HepG2 (cell line): ENCODE measurements around the gene CEBPB. TPM values are rescaled to one million over a fixed set of nuclear protein-coding genes. Genes with fewer than 3 reads are reported as not detected.

Experiments used
- CC2D1A ChIP-seq: sonication (generic); formaldehyde crosslinking; IDR thresholded peaks from 2 replicates; pipeline ENCODE4 v1.8.1; 2023; ENCODE audit warnings: mild to moderate bottlenecking, missing genetic modification reagents
- HDAC1 ChIP-seq: sonication (generic); formaldehyde crosslinking; IDR thresholded peaks from 2 replicates; pipeline ENCODE4 v1.5.1; 2020; ENCODE audit warnings: mild to moderate bottlenecking, missing genetic modification reagents
- ZNF496 ChIP-seq: sonication (generic); formaldehyde crosslinking; IDR thresholded peaks from 2 replicates; pipeline ENCODE4 v1.8.1; 2023; ENCODE audit warnings: mild to moderate bottlenecking, moderate library complexity, missing genetic modification reagents; ENCODE audit not compliant: insufficient replicate concordance
- ZNF567 ChIP-seq: sonication (generic); formaldehyde crosslinking; IDR thresholded peaks from 2 replicates; pipeline ENCODE4 v1.8.1; 2023; ENCODE audit warnings: mild to moderate bottlenecking, missing genetic modification reagents, borderline replicate concordance
- ZNF644 ChIP-seq: IDR thresholded peaks from 2 replicates; pipeline ENCODE4 v1.6.1; 2016; ENCODE audit warnings: low read depth
- ZSCAN21 ChIP-seq: sonication (generic); formaldehyde crosslinking; IDR thresholded peaks from 2 replicates; pipeline ENCODE4 v1.8.0; 2022; ENCODE audit warnings: mild to moderate bottlenecking, missing genetic modification reagents, moderate library complexity, borderline replicate concordance
- polyA plus RNA-seq, 8 experiments: library from polyadenylated mRNA; depleted of rRNA in 3 of 8; stranded (reverse) in 7 of 8; unstranded in 1 of 8; fragments of >200 nt; fragmentation: Illumina TruSeq in 4 of 8; extraction: Trizol in 4 of 8; gene quantifications; 2 replicates each; pipeline versions ENCODE4 v1.2.1 to v1.2.3, GENCODE V29; 2011 to 2016; ENCODE audit warnings: low read depth in 4 of 8, missing spikeins in 1 of 8, mixed read lengths in 1 of 8; ENCODE audit not compliant: insufficient read depth in 1 of 8
- total RNA-seq, 5 experiments: library from RNA; depleted of rRNA; stranded (reverse); fragments of >200 nt; fragmentation: Illumina TruSeq; extraction: Trizol; gene quantifications; 2 replicates each; pipeline ENCODE4 v1.2.3, GENCODE V29; 2016; ENCODE audit warnings: low read depth in 1 of 5
- TF ChIP-seq, protein P1 (sequence below): sonication (generic); formaldehyde crosslinking; IDR thresholded peaks from 2 replicates; pipeline ENCODE4 v1.8.0; 2022; ENCODE audit warnings: missing genetic modification reagents, mild to moderate bottlenecking, moderate library complexity, borderline replicate concordance
- TF ChIP-seq, protein P2 (sequence below), 2 experiments: sonication (generic) in 1 of 2; formaldehyde crosslinking in 1 of 2; IDR thresholded peaks; 2 replicates each; pipeline versions ENCODE4 v1.6.1 to v1.9.0; 2014 to 2022; ENCODE audit warnings: antibody characterized with exemption in 1 of 2, borderline replicate concordance in 1 of 2, inconsistent platforms in 1 of 2, low read depth in 1 of 2, missing genetic modification reagents in 1 of 2
- TF ChIP-seq, protein P3 (sequence below): IDR thresholded peaks from 2 replicates; pipeline ENCODE4 v1.6.1; 2016; ENCODE audit warnings: low read depth, missing genetic modification reagents, missing compliant biosample characterization
- TF ChIP-seq, protein P4 (sequence below): sonication (generic); formaldehyde crosslinking; IDR thresholded peaks from 2 replicates; pipeline ENCODE4 v1.5.1; 2020; ENCODE audit warnings: missing genetic modification reagents, mild to moderate bottlenecking, borderline replicate concordance

Gene CEBPB
- total and polyA plus RNA-seq, 2 of the 13 experiments (the other 11 are each of a cell fraction or from before 2014, with no cell fraction given) = 18.5 to 28.2 TPM

DNA sequence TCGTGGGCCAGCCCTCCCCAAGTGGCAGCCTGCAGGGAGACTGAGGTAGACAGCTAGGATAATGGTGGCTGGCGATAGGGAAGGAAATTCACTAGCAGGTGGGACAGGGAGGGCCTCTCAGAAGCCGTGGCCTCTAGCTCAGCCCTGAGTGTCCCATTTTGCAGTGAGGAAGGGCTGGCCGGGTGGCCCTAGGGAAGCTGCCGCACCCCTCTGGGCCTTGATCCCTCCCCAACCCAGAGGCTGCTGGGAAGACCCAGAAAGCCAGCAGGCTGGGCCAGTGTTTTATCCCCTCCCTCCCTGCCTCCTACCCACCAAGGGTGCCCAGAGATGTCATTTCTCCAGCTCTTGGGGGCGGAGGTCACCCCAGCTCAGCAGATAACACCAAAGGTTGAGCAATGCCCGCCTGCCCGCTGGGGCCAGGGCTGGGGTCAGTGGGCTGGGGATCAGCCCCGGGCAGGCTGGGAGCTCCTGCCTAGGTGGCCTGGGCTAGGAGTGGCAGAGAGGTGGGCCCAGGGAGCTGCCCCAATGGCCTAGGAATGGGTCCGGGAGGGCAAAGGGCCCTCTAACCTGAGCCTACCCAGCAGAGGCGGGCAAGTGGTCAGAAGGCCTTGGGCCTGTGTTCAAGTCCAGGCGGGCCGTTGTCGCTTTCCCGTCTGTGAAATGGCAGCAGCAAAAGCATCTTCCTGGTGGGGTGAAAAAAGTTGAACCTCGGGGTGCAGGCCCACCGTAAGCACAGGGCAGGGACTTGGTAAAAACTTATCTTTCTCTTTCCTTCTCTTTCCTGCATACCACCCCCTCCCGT lies 1.6 kb upstream of the CEBPB start (continued):
- TF ChIP-seq, protein P1, sequence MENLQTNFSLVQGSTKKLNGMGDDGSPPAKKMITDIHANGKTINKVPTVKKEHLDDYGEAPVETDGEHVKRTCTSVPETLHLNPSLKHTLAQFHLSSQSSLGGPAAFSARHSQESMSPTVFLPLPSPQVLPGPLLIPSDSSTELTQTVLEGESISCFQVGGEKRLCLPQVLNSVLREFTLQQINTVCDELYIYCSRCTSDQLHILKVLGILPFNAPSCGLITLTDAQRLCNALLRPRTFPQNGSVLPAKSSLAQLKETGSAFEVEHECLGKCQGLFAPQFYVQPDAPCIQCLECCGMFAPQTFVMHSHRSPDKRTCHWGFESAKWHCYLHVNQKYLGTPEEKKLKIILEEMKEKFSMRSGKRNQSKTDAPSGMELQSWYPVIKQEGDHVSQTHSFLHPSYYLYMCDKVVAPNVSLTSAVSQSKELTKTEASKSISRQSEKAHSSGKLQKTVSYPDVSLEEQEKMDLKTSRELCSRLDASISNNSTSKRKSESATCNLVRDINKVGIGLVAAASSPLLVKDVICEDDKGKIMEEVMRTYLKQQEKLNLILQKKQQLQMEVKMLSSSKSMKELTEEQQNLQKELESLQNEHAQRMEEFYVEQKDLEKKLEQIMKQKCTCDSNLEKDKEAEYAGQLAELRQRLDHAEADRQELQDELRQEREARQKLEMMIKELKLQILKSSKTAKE (CRISPR knock-in tag) = peak; percentile 95
- TF ChIP-seq, protein P2, sequence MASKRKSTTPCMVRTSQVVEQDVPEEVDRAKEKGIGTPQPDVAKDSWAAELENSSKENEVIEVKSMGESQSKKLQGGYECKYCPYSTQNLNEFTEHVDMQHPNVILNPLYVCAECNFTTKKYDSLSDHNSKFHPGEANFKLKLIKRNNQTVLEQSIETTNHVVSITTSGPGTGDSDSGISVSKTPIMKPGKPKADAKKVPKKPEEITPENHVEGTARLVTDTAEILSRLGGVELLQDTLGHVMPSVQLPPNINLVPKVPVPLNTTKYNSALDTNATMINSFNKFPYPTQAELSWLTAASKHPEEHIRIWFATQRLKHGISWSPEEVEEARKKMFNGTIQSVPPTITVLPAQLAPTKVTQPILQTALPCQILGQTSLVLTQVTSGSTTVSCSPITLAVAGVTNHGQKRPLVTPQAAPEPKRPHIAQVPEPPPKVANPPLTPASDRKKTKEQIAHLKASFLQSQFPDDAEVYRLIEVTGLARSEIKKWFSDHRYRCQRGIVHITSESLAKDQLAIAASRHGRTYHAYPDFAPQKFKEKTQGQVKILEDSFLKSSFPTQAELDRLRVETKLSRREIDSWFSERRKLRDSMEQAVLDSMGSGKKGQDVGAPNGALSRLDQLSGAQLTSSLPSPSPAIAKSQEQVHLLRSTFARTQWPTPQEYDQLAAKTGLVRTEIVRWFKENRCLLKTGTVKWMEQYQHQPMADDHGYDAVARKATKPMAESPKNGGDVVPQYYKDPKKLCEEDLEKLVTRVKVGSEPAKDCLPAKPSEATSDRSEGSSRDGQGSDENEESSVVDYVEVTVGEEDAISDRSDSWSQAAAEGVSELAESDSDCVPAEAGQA (IDR thresholded peaks at IDR 0.05; ENCODE audit: low read depth) = 0 out of 2 replicates have a peak, but pooled peaks have one; percentile 70
- TF ChIP-seq, protein P2 (CRISPR knock-in tag; IDR thresholded peaks at IDR 0.05; ENCODE audit: borderline replicate concordance) = no peak
- TF ChIP-seq ZNF644 (CRISPR knock-in tag) = peak; percentile 89; the same call in 1 of the 2 replicates
- TF ChIP-seq, protein P3, sequence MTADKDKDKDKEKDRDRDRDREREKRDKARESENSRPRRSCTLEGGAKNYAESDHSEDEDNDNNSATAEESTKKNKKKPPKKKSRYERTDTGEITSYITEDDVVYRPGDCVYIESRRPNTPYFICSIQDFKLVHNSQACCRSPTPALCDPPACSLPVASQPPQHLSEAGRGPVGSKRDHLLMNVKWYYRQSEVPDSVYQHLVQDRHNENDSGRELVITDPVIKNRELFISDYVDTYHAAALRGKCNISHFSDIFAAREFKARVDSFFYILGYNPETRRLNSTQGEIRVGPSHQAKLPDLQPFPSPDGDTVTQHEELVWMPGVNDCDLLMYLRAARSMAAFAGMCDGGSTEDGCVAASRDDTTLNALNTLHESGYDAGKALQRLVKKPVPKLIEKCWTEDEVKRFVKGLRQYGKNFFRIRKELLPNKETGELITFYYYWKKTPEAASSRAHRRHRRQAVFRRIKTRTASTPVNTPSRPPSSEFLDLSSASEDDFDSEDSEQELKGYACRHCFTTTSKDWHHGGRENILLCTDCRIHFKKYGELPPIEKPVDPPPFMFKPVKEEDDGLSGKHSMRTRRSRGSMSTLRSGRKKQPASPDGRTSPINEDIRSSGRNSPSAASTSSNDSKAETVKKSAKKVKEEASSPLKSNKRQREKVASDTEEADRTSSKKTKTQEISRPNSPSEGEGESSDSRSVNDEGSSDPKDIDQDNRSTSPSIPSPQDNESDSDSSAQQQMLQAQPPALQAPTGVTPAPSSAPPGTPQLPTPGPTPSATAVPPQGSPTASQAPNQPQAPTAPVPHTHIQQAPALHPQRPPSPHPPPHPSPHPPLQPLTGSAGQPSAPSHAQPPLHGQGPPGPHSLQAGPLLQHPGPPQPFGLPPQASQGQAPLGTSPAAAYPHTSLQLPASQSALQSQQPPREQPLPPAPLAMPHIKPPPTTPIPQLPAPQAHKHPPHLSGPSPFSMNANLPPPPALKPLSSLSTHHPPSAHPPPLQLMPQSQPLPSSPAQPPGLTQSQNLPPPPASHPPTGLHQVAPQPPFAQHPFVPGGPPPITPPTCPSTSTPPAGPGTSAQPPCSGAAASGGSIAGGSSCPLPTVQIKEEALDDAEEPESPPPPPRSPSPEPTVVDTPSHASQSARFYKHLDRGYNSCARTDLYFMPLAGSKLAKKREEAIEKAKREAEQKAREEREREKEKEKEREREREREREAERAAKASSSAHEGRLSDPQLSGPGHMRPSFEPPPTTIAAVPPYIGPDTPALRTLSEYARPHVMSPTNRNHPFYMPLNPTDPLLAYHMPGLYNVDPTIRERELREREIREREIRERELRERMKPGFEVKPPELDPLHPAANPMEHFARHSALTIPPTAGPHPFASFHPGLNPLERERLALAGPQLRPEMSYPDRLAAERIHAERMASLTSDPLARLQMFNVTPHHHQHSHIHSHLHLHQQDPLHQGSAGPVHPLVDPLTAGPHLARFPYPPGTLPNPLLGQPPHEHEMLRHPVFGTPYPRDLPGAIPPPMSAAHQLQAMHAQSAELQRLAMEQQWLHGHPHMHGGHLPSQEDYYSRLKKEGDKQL (CRISPR knock-in tag) = peak; percentile 89
- TF ChIP-seq ZNF496 (CRISPR knock-in tag) = no peak
- TF ChIP-seq ZSCAN21 (CRISPR knock-in tag) = peak; percentile 84
- TF ChIP-seq ZNF567 (CRISPR knock-in tag) = peak; percentile 90; the same call in 1 of the 2 replicates
- no peak for TF ChIP-seq CC2D1A (CRISPR knock-in tag)
- TF ChIP-seq HDAC1 (CRISPR knock-in tag) = peak; percentile 99
- TF ChIP-seq, protein P4, sequence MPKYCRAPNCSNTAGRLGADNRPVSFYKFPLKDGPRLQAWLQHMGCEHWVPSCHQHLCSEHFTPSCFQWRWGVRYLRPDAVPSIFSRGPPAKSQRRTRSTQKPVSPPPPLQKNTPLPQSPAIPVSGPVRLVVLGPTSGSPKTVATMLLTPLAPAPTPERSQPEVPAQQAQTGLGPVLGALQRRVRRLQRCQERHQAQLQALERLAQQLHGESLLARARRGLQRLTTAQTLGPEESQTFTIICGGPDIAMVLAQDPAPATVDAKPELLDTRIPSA (CRISPR knock-in tag) = no peak
